ENCODE data around the gene RELT. TPM values are rescaled to one million over a fixed set of nuclear protein-coding genes. Genes with fewer than 3 reads are reported as not detected.

RELT gene
- total RNA-seq, 1 experiment from 2014 or later: 24.5 TPM

DNA sequence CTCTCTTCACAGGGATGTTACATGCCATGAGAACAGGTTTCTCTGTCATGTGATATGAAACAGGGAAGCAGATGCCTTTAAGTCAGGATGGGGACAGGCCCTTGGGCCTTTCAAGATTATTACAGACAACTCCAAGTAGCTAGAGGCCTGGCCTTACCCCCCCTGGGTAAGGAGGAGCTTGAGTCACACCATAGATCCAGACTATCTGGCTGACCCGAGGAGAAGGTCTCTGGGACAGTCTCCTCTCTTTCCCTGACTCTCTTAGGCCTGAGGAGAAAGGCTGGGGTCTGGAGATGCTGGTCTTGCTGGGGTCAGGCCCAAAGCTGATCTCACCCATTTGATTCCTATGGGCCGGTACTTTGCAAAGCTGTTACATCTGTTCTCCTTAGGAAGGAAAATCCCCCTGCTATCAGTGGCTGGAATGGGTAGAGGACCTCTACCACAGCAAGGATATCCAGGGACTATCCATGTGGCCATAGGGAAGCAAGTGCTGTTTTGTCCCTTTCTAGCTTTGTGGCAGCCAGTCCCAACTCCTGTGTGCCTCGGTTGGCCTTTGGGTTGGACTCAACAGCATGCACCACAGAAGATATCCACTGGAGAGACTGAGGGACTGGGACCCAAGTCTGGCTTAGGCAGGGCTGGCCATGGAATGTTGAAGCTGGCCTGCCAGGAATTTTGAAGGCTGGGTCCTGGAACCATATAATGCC is 25.2 kb downstream of the RELT start:
- Histone ChIP-seq H3K27ac (ENCODE audit: low read length) (no peak overlapping the region), H2AFZ (ENCODE audit: low read length) (no peak overlapping the region), H3K9ac (ENCODE audit: low read length) (no peak overlapping the region), H3F3A (ENCODE audit: low read length, unreplicated experiment) (no peaks in the 10 kb centered on the region), H3K4me1 (ENCODE audit: insufficient read depth, low read length) (no peaks in the 10 kb centered on the region), H3K9me2 (replicated peaks; ENCODE audit: low read length) (no peaks in the 10 kb centered on the region), H3K4me3 (ENCODE audit: low read length) (no peak overlapping the region), H3K27me3 (ENCODE audit: low read length) (no peaks in the 10 kb centered on the region), H3K79me2 (ENCODE audit: low read length) (no peaks in the 10 kb centered on the region), H4K20me1 (ENCODE audit: low read length) (no peaks in the 10 kb centered on the region), H3K36me3 (ENCODE audit: low read depth, low read length) (peaks cover under 1% of the 10 kb centered on the region; the same call in 1 of the 2 replicates), H3K9me3 (ENCODE audit: low read length) (no peaks in the 10 kb centered on the region), H3K4me2 (ENCODE audit: low read length) (no peak overlapping the region)
- no peak for ATAC-seq
- CTCF ChIA-PET: no interaction called here
- intact Hi-C loops (cut with micrococcal nuclease): no loop called here
- POLR2A ChIA-PET (ENCODE audit: unreplicated experiment): interaction anchor here (0.5 kb wide), 1 partner anchor 178 kb away, joined by 3 read pairs; no protein-coding TSS in a partner anchor
- TF ChIP-seq CTCF (conservative IDR thresholded peaks at IDR 0.05; ENCODE audit: low read depth, low read length) (no peak), EZH2phosphoT487 (IDR thresholded peaks at IDR 0.05; ENCODE audit: borderline replicate concordance, low read length) (no peak), EZH2 (IDR thresholded peaks at IDR 0.05; ENCODE audit: low read length, unreplicated experiment) (no peak)
- no TSS peak for BruUV-seq (replicated peaks)
- no peak for DNase-seq

GRCh38 chr11:73401924-73402833 is 26.0 kb downstream of the RELT start:
- peaks cover under 1% of the 10 kb centered on the region; the same call in 1 of the 2 replicates for H3K36me3 ChIP-seq (ENCODE audit: low read depth, low read length)
- H3F3A ChIP-seq (ENCODE audit: low read length, unreplicated experiment): no peaks in the 10 kb centered on the region
- ChIA-PET POLR2A (ENCODE audit: unreplicated experiment) (no interaction called here), CTCF (interaction anchor here (0.8 to 1.2 kb wide), 3 partner anchors 51 to 258 kb away, joined by 6 to 9 read pairs (median 7); no protein-coding TSS in a partner anchor)
- no peaks in the 10 kb centered on the region for H3K27me3 ChIP-seq (ENCODE audit: low read length)
- no peak for DNase-seq
- ATAC-seq: no peak
- H3K9me2 ChIP-seq (replicated peaks; ENCODE audit: low read length): no peaks in the 10 kb centered on the region
- H2AFZ ChIP-seq (ENCODE audit: low read length): no peak overlapping the region
- no peaks in the 10 kb centered on the region for H3K9me3 ChIP-seq (ENCODE audit: low read length)
- intact Hi-C loops (cut with micrococcal nuclease): loop anchor here (2.0 kb wide), 1 partner anchor 259 kb away; no protein-coding TSS in a partner anchor
- H3K4me2 ChIP-seq (ENCODE audit: low read length): no peak overlapping the region
- no peak overlapping the region for H3K9ac ChIP-seq (ENCODE audit: low read length)
- TF ChIP-seq EZH2phosphoT487 (IDR thresholded peaks at IDR 0.05; ENCODE audit: borderline replicate concordance, low read length) (no peak), CTCF (conservative IDR thresholded peaks at IDR 0.05; ENCODE audit: low read depth, low read length) (no peak), EZH2 (IDR thresholded peaks at IDR 0.05; ENCODE audit: low read length, unreplicated experiment) (no peak)
- no peaks in the 10 kb centered on the region for H4K20me1 ChIP-seq (ENCODE audit: low read length)
- no peak overlapping the region for H3K4me3 ChIP-seq (ENCODE audit: low read length)
- no TSS peak for BruUV-seq (replicated peaks)
- H3K79me2 ChIP-seq (ENCODE audit: low read length): no peaks in the 10 kb centered on the region
- H3K27ac ChIP-seq (ENCODE audit: low read length): no peak overlapping the region
- no peaks in the 10 kb centered on the region for H3K4me1 ChIP-seq (ENCODE audit: insufficient read depth, low read length)

All from PC-3 (cell line).